HL-60 (cell line): ENCODE measurements around the gene MYL7.

Source experiments
- CTCF ChIP-seq: IDR thresholded peaks from one replicate; pipeline ENCODE4 v1.5.1; 2011; ENCODE audit warnings: low read length, control low read depth, inconsistent platforms; ENCODE audit not compliant: insufficient read depth
- GABPA ChIP-seq: IDR thresholded peaks from 2 replicates; pipeline ENCODE4 v1.6.1; 2012; ENCODE audit warnings: low read depth
- POLR2AphosphoS5 ChIP-seq: IDR thresholded peaks from 2 replicates; pipeline ENCODE4 v1.6.1; 2012; ENCODE audit warnings: low read depth
- REST ChIP-seq: IDR thresholded peaks from 2 replicates; pipeline ENCODE4 v1.6.1; 2012; ENCODE audit warnings: low read depth; ENCODE audit not compliant: insufficient replicate concordance

DNA sequence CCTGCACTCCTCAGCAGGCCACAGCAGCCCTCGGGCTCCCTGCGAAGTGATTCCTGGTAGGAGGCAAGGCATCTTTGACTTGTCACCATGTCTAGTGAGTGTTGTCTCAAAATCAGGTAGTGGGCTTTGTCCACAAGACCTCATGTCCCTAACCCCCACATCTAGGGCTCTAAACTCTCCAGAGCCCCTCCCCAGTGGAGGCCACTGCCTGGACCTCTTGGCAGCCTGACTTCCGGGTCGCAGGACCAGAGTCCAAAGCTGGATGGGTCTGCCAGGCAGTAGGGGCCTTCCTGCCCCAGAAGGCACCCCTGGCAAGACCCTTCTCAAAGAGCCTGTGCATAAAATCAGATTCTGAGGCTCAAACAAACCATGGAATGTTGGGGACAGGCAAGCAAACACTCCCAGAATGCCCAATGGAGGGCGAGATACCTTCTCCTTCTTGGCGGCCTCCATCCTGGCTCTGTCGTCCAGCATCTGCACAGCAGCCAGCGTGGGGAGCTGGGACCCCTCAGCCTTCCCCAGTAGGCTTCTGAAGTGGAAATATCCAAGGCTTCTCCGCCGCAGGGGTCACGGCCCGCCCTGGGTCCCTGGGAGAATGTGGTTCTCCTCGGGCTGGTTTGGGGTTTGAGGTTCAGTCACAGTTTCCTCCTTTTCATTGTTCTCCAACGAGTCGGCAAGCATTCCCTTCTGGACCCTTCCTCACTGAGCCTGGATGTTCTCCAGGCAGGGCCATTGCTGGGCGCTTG is 47.5 kb upstream of the MYL7 start:
- TF ChIP-seq CTCF (no peak), REST (no peak), POLR2AphosphoS5 (no peak), GABPA (no peak)
